Heart right ventricle (tissue), 16 donors: ENCODE results near the gene CTU2. TPM values are rescaled to one million over a fixed set of nuclear protein-coding genes. Genes with fewer than 3 reads are reported as not detected.

ENCODE experiments used
- ATAC-seq, 8 donors: fragments of 200-7000 bp; cut with Tn5 transposase; one replicate each; pipeline ENCODE4 v1.9.1; 2020; ENCODE audit warnings: mild to moderate bottlenecking in 8 of 8, moderate library complexity in 8 of 8, moderate number of reproducible peaks in 1 of 8
- DNase-seq, 2 donors: peaks; one replicate each; pipeline ENCODE4 v3.0.0-alpha.2; 2020
- H3K27ac ChIP-seq, 10 donors: fragments of 200-600 bp; sonication (generic) in 2 of 10; one replicate each; pipeline versions ENCODE4 v1.5.0 to v1.8.0; 2020 to 2022; ENCODE audit warnings: mild to moderate bottlenecking in 3 of 10
- H3K27me3 ChIP-seq, 7 donors: fragments of 200-600 bp; one replicate each; pipeline ENCODE4 v1.8.0; 2021 to 2022; ENCODE audit warnings: mild to moderate bottlenecking in 2 of 7
- H3K36me3 ChIP-seq, 9 donors: fragments of 200-600 bp; sonication (generic) in 1 of 9; one replicate each; pipeline versions ENCODE4 v1.5.0 to v1.8.0; 2020 to 2022; ENCODE audit warnings: mild to moderate bottlenecking in 2 of 9
- H3K4me1 ChIP-seq, 9 donors: fragments of 200-600 bp; sonication (generic) in 1 of 9; one replicate each; pipeline versions ENCODE4 v1.5.0 to v1.8.0; 2020 to 2022; ENCODE audit warnings: mild to moderate bottlenecking in 4 of 9
- H3K4me3 ChIP-seq, 10 donors: fragments of 200-600 bp; sonication (generic) in 2 of 10; one replicate each; pipeline versions ENCODE4 v1.5.0 to v1.8.0; 2020 to 2022; ENCODE audit warnings: mild to moderate bottlenecking in 7 of 10, moderate library complexity in 2 of 10
- H3K9me3 ChIP-seq, 11 donors: fragments of 200-600 bp in 10 of 11; sonication (generic) in 2 of 11; one replicate each; pipeline versions ENCODE4 v1.5.0 to v1.8.0; 2013 to 2022; ENCODE audit warnings: mild to moderate bottlenecking in 2 of 11, control low read depth in 1 of 11, moderate library complexity in 1 of 11
- CTCF ChIP-seq, 9 donors: fragments of 200-600 bp; sonication (generic) in 2 of 9; IDR thresholded peaks; one replicate each; pipeline versions ENCODE4 v1.5.0 to v1.8.0; 2021 to 2022; ENCODE audit warnings: antibody characterized with exemption in 9 of 9, mild to moderate bottlenecking in 5 of 9, moderate library complexity in 1 of 9
- WGBS, 2 donors: extraction: QIAGEN DNeasy Blood & Tissue Kit; methylation state at CpG; one replicate each; pipeline ENCODE4 v1.1.7; 2013; ENCODE audit warnings: inconsistent platforms in 1 of 2; 5-methylcytosine and 5-hydroxymethylcytosine counted together
- intact Hi-C, 10 donors: fragments of 100-400 bp; cut with DNase I; formaldehyde crosslinking; loops; one replicate each; pipeline versions ENCODE4 v1.11.1 to v1.14.2; 2022
- polyA plus RNA-seq, 2 donors: library from polyadenylated mRNA; stranded (reverse); fragments of 200-250 nt; gene quantifications; one replicate each; pipeline ENCODE4 v1.2.3, GENCODE V29; 2013
- total RNA-seq, 10 donors: library from RNA; stranded (reverse); fragmentation: NEBNext Ultra II Directional in 3 of 10; extraction: Animal tissue kit (Norgen Biotek cat#: 25700) in 3 of 10; gene quantifications; one replicate each; pipeline versions ENCODE4 v1.2.1 to v1.2.4, GENCODE V29; 2021 to 2023
- donor health status: Arrhythmogenic right ventricular cardiomyopathy.
- donor health status: ischemic (EF 13 %, LVEDD 7.1; RV severe dilation, severe dysfunction).
- donor health status: healthy with polysubstance abuse.
- donor health status: DM: no; HTN: yes; CAD: no.
- donor health status: DM: no; HTN: no; CAD: no.
- donor health status: ischemic (EF 25% LVEDD 6.9; RV normal size, moderate dysfunction).
- donor health status: ischemic (EF 25% LVEDD 5.7; RV mildly dilated, moderate dysfunction).
- donor health status: healthy.
- donor health status: DM: yes; HTN: yes; CAD: no.
- donor health status: Ischemic cardiomyopathy.
- donor health status: ischemic (EF 35%, LVEDD 5.7; RV mildly dilated, moderate dysfunction).
- donor health status: nonischemic (EF 11% LVEDD 7.7; RV severe dilation, severe dysfunction).
- donor health status: DM: yes; HTN: yes; CAD: no.
- donor health status: PGD.
- donor health status: ischemic (EF 29% LVEDD 5.4; RV normal size, mild dysfunction).
- donor health status: nonischemic (EF 23%, LVEDD 6.1; RV moderate dilation, normal function).

CTU2 gene
- total and polyA plus RNA-seq, 12 donors: 11.8 to 22.6 (median 14.4) TPM

GRCh38 chr16:88678224-88678979 lies 27.9 kb upstream of the CTU2 start:
- Histone ChIP-seq H3K27ac (no peak overlapping the region), H3K4me1 (peaks cover 0 to 27% (median 11%) of the 10 kb centered on the region in 9 donors), H3K36me3 (peaks cover 0 to 30% (median 0%) of the 10 kb centered on the region in 9 donors), H3K9me3 (no peaks in the 10 kb centered on the region), H3K4me3 (no peak overlapping the region), H3K27me3 (peaks cover 0 to 35% (median 0%) of the 10 kb centered on the region in 7 donors)
- WGBS, 2 donors: 55 to 72% methylated on average over 32 of the region's 32 CpGs
- ATAC-seq (no peak), DNase-seq (no peak)
- no peak for TF ChIP-seq CTCF (IDR thresholded peaks at IDR 0.05)
- intact Hi-C loops: no loop called here

GRCh38 chr16:88680554-88681083 lies 25.7 kb upstream of the CTU2 start:
- no peak overlapping the region for H3K27ac ChIP-seq
- 82 to 92% methylated on average over 5 of the region's 5 CpGs for WGBS, 2 donors
- no peak for TF ChIP-seq CTCF (IDR thresholded peaks at IDR 0.05)
- no peak overlapping the region for H3K4me3 ChIP-seq
- intact Hi-C loops: no loop called here
- peaks cover 0 to 54% (median 10%) of the 10 kb centered on the region in 7 donors for H3K27me3 ChIP-seq
- peaks cover 0 to 30% (median 0%) of the 10 kb centered on the region in 9 donors for H3K36me3 ChIP-seq
- H3K9me3 ChIP-seq: no peaks in the 10 kb centered on the region
- ATAC-seq: no peak
- peaks cover 0 to 43% (median 6%) of the 10 kb centered on the region in 9 donors for H3K4me1 ChIP-seq
- DNase-seq: no peak

GRCh38 chr16:88681084-88681680 lies 25.1 kb upstream of the CTU2 start:
- Histone ChIP-seq H3K4me3 (no peak overlapping the region), H3K36me3 (peaks cover 0 to 28% (median 0%) of the 10 kb centered on the region in 9 donors), H3K4me1 (peaks cover 0 to 48% (median 12%) of the 10 kb centered on the region in 9 donors), H3K27me3 (peaks cover 0 to 60% (median 15%) of the 10 kb centered on the region in 7 donors), H3K27ac (peak overlapping the region in 1 of 10 donors; percentile 84), H3K9me3 (no peaks in the 10 kb centered on the region)
- peak in 4 of 9 donors; percentile 3 to 33 (median 16) for TF ChIP-seq CTCF (IDR thresholded peaks at IDR 0.05)
- intact Hi-C loops: no loop called here
- no peak for DNase-seq
- WGBS, 2 donors: 60 to 69% methylated on average over 28 to 31 of the region's 31 CpGs
- no peak for ATAC-seq

- Histone ChIP-seq H3K27ac (peak overlapping the region in 1 of 10 donors; percentile 84), H3K36me3 (peaks cover 0 to 23% (median 0%) of the 10 kb centered on the region in 9 donors), H3K4me1 (peaks cover 4 to 55% (median 19%) of the 10 kb centered on the region in 9 donors), H3K27me3 (peaks cover 0 to 63% (median 18%) of the 10 kb centered on the region in 7 donors), H3K9me3 (no peaks in the 10 kb centered on the region), H3K4me3 (peak overlapping the region in 1 of 10 donors; percentile 1)
- no peak for TF ChIP-seq CTCF (IDR thresholded peaks at IDR 0.05)
- DNase-seq: peak in 1 of 2 donors; percentile 26
- intact Hi-C loops: no loop called here
- 40 to 55% methylated on average over 21 of the region's 21 CpGs for WGBS, 2 donors
- ATAC-seq: peak in 5 of 8 donors; percentile 4 to 47 (median 25)
Observed at GRCh38 chr16:88681709-88682451, 24.4 kb upstream of the CTU2 start.
